ENCODE data around the gene IMPG2.
"Not testable (repeated sequence)": the region's sequence is repeated elsewhere in the genome, so short reads cannot be mapped to it uniquely, and the experiment has no call there.

The IMPG2 gene

GRCh38 chr3:101320475-101320874 is at the start of gene IMPG2:
Gene IMPG2, minus strand, starts transcription at chr3:101320575. Its CDS starts 203 bp downstream, at chr3:101320372.
- DNase-seq (ENCODE audit: low spot score), result no peak

DNA sequence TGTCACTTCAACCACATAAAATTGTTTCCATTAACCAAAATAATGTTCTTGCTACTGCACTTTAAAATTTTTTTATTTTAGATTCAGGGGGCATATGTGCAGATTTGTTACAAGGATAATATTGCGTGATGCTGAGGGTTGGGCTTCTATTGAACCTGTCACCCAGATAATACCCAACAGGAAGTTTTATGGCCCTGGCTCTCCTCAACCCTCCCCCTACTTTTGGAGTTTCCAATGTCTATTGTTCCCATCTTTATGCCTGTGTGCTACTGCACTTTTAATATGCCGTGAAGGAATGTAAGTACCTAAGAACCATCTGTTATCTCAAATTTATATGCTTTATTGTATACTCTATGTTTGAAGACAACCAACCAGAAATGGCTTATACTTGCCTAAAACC is 42.0 kb upstream of the IMPG2 start:
- no peak for DNase-seq (ENCODE audit: low spot score)

DNA sequence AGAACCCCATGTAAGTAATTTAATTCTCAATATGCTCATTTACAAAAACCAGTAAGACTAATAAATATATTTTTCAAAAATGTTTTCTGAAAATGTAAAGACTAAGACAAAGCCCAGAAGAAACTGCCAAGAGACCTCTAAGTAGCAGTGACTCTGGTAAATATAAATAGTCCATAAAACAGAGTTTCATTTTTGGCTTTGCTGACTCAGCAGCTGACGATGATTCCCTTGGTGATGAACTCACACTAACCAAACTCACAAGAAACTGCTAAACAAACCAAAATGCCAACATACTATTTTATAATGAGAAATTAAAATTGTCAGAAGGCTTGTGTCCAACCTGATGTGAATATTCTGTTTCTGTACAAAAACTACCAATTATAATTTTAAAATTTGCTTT is 31.5 kb upstream of the IMPG2 start:
- peak; percentile 5 for DNase-seq (ENCODE audit: low spot score)

- DNase-seq (ENCODE audit: low spot score), result no peak
Observed at GRCh38 chr3:101340591-101340990, 20.2 kb upstream of the IMPG2 start.

GRCh38 chr3:101333883-101334282 is 13.5 kb upstream of the IMPG2 start:
- no peak for DNase-seq (ENCODE audit: low spot score)

DNA sequence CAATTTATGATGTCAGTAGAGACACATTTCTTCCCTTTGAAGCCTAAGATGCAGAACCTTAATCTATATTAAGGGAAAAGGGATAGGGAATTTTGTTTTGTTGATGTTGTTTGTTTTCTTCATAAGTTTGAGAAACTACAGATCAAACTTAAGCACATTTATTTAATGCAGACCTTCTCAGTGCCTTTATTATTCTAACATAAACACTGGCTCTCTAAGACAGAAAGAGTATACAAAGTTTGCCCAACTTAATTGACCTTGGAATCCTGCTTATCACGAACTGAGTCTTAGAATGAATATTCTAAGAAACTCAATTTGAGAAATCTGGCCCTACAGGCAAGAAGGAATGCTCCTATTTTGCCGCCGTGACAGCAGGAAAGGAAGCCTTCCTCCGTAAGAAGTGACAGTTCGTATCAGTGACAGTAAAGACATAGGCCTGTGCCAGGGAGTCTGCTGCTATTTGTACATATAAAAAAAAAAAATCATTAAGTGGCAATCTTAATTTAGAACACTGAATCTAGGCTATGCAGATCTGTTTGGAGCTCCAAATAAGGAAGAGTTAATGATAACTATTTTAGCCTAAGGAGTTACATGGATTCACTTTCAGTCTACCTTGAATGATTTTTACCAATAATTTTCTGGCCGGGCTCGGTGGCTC is 8.8 kb upstream of the IMPG2 start:
- no peak for DNase-seq (ENCODE audit: low spot score)

- no peak for DNase-seq (ENCODE audit: low spot score)
Observed at GRCh38 chr3:101325393-101326134, 5.2 kb upstream of the IMPG2 start.

DNA sequence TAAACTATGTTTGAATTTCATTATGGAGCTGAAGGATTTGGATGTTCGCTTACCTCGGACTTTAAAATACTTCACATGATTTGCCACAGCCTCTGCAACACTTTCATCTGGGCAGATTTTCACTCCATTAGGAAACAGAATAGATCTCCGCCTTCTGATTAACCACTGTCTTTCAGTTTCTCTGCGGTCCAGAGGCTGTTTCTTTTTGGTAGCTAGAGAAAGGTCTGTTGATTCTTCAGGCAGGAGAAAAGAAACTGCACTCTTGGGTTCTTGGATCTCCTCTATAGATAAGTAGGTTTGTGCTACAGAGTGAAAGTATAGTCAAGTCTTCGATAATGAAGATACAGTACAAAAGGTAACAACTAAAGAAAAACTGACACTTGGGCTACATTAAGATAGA is 844 bp downstream of the IMPG2 start:
- DNase-seq (ENCODE audit: low spot score), result no peak

- DNase-seq (ENCODE audit: low spot score), result no peak
Observed at GRCh38 chr3:101312545-101312944, 7.8 kb downstream of the IMPG2 start.

- DNase-seq (ENCODE audit: low spot score), result no peak
Observed at GRCh38 chr3:101311676-101312075, 8.7 kb downstream of the IMPG2 start.

GRCh38 chr3:101310978-101311375 is 9.4 kb downstream of the IMPG2 start:
- no peak for DNase-seq (ENCODE audit: low spot score)

GRCh38 chr3:101308147-101308772 is 12.1 kb downstream of the IMPG2 start:
- not testable (repeated sequence) for DNase-seq (ENCODE audit: low spot score)

DNA sequence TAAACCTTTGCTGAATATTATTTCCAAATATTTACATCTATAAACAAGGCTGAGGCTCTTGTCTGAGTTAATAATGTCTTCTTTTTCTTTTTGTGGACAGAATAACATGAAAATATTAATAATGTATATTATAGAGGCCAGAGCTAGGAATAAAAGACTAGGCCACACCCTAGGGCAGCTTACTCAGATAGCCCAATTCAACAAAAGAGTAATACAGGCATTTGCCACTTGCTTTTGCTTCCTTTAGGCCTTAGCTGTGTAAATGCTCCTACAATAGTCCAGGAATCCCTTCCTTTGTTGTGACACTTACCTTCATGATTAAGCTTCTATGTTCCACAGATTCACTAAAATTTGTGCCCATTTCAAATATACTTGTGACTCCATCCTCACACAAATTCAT is 16.5 kb downstream of the IMPG2 start:
- no peak for DNase-seq (ENCODE audit: low spot score)

DNA sequence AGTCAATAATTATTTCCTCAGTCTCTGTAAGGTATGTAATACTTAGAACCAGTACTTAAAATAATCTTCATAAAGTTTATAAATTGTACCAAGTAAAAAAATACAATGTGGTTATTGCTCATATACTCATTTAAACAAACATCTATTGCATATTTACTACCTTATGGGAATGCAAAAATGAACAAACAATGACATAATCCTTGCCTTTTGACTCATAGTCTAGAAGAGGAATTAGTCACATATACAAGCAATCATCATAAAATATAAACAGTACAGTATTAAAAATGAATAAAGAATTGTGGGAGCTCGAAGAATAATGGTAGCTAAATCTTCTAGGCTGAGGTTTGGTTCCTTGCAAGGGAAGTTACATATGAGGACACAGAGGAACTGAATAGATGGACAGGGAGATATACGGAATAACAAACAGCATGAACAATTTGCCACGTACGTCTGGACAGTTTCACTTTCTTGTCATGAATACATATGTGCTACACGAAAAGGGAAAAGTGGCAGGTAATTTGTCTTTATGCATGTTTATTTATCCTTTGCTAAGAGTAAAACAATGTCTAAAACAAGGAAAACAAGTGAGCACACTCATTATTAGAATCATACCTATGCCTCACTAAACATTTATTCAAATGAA is 17.2 kb downstream of the IMPG2 start:
- DNase-seq (ENCODE audit: low spot score), result peak; percentile 14

DNA sequence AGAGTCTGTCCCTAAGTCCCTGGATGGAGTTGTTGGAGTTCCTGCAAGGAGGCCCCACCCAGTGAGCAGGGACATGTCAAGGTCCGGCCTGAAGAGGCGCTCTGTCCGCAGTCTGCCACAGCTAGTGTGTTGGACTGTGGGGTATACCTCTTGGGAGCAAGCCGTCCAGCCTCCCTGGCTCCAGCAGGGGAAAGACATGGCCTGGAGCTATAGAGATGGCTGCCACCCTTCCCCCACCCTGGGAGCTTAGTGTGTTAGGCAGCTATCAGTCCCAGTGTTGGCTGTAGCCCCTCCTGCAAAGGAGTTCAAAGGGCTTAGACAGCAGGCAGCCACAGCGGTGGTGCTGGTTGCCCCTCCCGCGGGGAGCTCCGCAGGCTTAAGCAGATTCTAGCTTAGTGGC is 20.3 kb downstream of the IMPG2 start:
- no peak for DNase-seq (ENCODE audit: low spot score)

GRCh38 chr3:101292027-101292426 is 28.3 kb downstream of the IMPG2 start:
- DNase-seq (ENCODE audit: low spot score), result peak; percentile 27

DNA sequence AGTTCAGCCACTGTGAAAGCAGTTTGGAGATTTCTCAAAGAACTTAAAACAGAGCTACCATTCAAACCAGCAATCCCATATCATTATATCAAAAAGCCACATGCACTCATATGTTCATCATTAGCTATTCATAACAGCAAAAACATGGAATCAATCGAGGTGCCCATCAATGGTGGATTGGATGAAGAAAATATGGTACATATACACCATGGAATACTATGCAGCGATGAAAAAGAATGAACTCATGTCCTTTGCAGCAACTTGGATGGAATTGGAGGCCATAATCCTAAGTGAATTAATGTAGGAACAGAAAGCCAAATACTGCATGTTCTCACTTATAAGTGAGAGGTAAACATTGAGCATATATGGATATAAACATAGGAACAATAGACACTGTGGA is 32.1 kb downstream of the IMPG2 start:
- no peak for DNase-seq (ENCODE audit: low spot score)

DNA sequence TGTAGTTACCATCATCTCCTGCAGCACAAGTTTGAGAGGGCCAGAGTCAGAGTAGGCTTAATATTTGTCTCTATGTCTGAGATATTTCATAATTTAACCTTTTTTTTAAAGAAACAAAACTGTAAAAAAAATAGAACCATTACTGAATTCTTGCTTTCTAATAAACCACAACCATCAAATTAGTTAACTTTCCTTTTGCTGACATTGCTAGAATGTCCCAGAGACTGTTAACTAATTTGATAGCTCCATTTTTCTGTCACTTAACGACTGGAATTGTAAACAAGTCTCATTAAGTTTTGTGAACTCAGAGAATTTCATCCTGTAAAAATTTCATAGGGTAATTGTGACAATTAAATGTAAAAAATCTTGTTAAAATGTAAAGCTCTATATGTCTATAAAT is 35.6 kb downstream of the IMPG2 start:
- DNase-seq (ENCODE audit: low spot score), result no peak

DNA sequence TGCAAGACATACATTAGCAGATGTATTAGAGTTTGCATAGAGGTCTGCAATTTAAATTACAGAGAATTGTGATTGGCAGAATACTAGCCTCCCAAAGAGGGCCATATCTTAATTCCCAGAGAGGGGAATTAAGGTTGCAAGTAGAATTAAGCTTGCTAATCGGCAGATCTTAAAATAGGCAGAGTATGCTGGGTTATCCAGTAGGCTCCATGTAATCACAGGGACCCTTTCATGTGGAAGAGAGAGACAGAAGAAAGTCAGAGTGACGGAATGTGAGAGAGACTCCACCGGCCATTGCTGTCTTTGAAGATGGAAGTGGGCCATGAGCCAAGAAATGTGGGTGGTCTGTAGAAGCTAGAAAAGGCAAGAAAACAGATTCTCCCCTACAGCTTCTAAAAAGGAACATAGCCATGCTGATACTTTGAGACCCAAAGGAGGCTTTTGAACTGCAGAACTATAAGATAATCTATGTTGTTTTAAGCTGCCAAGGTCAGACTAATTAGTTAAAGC is 38.8 kb downstream of the IMPG2 start:
- no peak for DNase-seq (ENCODE audit: low spot score)

DNA sequence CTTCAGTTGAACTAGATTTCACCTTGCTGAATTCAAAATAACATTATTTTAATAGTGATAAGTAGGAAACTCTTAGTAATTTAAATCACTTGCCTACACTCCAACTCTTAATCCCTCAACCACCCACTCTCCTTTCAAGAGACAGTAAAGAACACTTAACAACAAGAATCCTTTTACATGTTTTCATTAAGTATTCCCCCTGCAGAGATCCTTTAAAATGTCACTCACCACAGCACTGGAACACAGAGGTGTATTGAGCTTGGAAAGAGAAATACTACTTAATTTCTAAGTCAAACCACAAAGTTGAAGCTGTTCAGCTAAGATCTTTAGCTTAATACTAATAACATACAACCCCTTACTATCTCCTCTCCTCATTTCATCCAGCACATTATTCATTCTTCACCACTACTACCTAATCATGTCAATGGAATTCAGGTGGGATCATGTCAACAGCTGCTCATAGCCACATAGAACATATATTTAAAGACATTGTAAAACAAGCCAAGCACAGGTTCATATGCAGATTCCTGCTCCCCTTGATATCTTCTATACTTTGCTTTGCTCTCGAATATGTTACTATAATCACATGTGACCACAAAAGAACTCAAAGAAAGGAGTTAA is 40.5 kb downstream of the IMPG2 start:
- DNase-seq (ENCODE audit: low spot score), result no peak

GRCh38 chr3:101279162-101279561 is 41.2 kb downstream of the IMPG2 start:
- no peak for DNase-seq (ENCODE audit: low spot score)

DNA sequence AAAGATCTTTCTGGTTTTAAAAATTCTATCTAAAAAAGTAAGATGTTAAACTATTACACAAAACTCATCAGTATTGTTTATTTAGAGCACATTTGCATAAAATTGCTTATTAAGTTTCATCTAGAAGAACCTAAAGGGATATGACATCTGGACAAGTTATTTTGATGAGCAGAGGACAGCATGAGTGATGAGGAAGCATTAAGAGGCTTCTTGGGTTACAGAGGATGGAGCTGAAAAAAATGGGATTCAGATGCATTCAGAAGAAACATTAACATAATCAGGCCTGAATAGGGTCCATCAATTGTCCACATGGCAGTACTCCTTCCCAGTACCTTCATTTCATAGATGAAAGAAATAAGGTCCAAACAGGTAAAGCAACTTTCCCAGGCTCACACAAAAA is 41.6 kb downstream of the IMPG2 start:
- DNase-seq (ENCODE audit: low spot score), result no peak

Measured in GM03348 (cell line).